Muscle of leg (tissue), 11 donors: ENCODE data around the gene CYP2U1. TPM values are rescaled to one million over a fixed set of nuclear protein-coding genes. Genes with fewer than 3 reads are reported as not detected.

Source experiments
- DNase-seq: peaks from one replicate; pipeline ENCODE4 v3.0.0; 2013
- H3K27ac ChIP-seq: one replicate; pipeline ENCODE4 v1.5.1; 2013; ENCODE audit warnings: mild to moderate bottlenecking, low read length, control low read depth
- H3K27me3 ChIP-seq: one replicate; pipeline ENCODE4 v1.6.1; 2013; ENCODE audit warnings: low read length; ENCODE audit not compliant: control insufficient read depth, insufficient read depth
- H3K36me3 ChIP-seq: one replicate; pipeline ENCODE4 v1.6.1; 2013; ENCODE audit warnings: low read length; ENCODE audit not compliant: control insufficient read depth, insufficient read depth
- H3K4me1 ChIP-seq: one replicate; pipeline ENCODE4 v1.6.1; 2013; ENCODE audit warnings: low read length; ENCODE audit not compliant: control insufficient read depth, insufficient read depth
- H3K4me3 ChIP-seq: one replicate; pipeline ENCODE4 v1.5.1; 2013; ENCODE audit warnings: low read length, control low read depth
- H3K9me3 ChIP-seq: replicated peaks from 2 replicates; pipeline ENCODE4 v1.6.1; 2013; ENCODE audit warnings: low read depth, low read length; ENCODE audit not compliant: control insufficient read depth
- WGBS: methylation state at CpG from one replicate; pipeline ENCODE4 v1.1.5; 2013; ENCODE audit warnings: missing lambda C conversion rate; ENCODE audit not compliant: insufficient coverage; 5-methylcytosine and 5-hydroxymethylcytosine counted together
- polyA plus RNA-seq, 8 donors: library from polyadenylated mRNA; unstranded; fragments of 120-200 nt; gene quantifications; one replicate each; pipeline versions ENCODE4 v1.2.1 to v1.2.3, GENCODE V29; 2013; ENCODE audit warnings: inconsistent platforms in 1 of 8, low replicate concordance in 1 of 8; ENCODE audit not compliant: insufficient read length in 8 of 8, insufficient read depth in 1 of 8
- total RNA-seq: library from RNA; stranded (reverse); fragments of 120-200 nt; gene quantifications from one replicate; pipeline ENCODE4 v1.2.4, GENCODE V29; 2013

The CYP2U1 gene
- total and polyA plus RNA-seq, 9 donors = 3.6 to 6.1 (median 4.1) TPM

DNA sequence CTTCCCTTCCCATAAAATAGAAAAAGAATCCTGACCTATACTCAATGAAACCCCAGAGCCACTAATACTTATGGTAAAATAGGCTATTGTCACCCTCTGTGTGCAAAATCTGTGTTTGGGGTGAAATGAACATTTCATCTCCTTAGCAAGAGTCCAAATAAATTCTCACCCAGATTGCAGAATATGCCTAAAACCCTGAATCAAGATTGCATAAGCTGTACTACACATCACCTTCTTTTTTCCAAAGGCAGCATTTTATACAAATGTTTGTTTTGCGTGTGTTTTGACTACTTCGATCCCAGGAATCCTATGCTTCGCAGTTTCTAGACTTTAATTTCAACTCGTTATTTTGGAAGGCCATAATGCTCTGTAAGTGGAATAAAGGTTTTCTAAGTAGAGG is 46.1 kb downstream of the CYP2U1 start:
- Histone ChIP-seq H3K4me1 (no peaks in the 10 kb centered on the region), H3K27ac (no peak overlapping the region), H3K4me3 (no peak overlapping the region), H3K9me3 (peaks cover 9% of the 10 kb centered on the region), H3K36me3 (no peaks in the 10 kb centered on the region), H3K27me3 (no peaks in the 10 kb centered on the region)
- DNase-seq = no peak
- 100% methylated on average over 1 of the region's 4 CpGs for WGBS

DNA sequence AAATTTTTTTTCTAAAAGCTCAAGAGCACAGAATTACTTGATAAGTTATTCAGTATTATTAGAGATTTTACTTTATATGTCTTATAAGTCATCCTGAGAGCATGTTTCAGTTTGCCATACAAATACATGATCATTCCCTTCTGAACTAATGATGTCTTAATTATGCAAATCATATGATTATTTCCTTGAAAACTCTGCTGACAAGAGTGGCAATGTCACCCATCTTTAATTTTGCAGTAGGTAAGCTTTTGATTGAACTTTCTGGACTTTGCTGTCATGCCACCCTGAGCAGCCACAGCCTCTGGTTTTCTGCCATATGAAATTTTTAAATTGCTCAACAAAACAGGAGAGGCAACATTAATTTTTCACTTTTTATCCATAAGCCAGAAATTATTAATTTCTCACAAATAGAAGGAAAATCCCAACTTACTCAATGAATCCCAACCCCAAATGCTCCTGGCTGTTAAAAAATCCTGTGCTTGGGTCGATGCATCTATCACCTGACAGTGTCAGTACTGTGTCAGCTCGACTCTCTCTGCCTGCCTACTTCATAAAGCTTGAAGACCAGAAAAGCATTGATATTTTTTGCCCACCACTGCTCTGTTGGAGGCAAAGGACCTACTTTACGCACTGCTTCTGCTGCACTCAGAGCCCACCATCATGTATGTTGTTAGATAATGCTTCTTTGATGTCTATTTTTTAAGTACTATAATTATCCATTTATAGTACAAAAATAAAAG is 46.8 kb downstream of the CYP2U1 start:
- no peaks in the 10 kb centered on the region for H3K36me3 ChIP-seq
- no peaks in the 10 kb centered on the region for H3K4me1 ChIP-seq
- 80% methylated on average over 1 of the region's 3 CpGs for WGBS
- no peaks in the 10 kb centered on the region for H3K27me3 ChIP-seq
- peaks cover 9% of the 10 kb centered on the region for H3K9me3 ChIP-seq
- DNase-seq = no peak
- H3K27ac ChIP-seq = no peak overlapping the region
- no peak overlapping the region for H3K4me3 ChIP-seq

GRCh38 chr4:107978716-107979451 is 47.5 kb downstream of the CYP2U1 start:
- H3K27me3 ChIP-seq = no peaks in the 10 kb centered on the region
- no peak for DNase-seq
- WGBS = 100% methylated on average over 1 of the region's 2 CpGs
- H3K27ac ChIP-seq = no peak overlapping the region
- H3K36me3 ChIP-seq = no peaks in the 10 kb centered on the region
- no peak overlapping the region for H3K4me3 ChIP-seq
- peaks cover 9% of the 10 kb centered on the region for H3K9me3 ChIP-seq
- H3K4me1 ChIP-seq = no peaks in the 10 kb centered on the region

DNA sequence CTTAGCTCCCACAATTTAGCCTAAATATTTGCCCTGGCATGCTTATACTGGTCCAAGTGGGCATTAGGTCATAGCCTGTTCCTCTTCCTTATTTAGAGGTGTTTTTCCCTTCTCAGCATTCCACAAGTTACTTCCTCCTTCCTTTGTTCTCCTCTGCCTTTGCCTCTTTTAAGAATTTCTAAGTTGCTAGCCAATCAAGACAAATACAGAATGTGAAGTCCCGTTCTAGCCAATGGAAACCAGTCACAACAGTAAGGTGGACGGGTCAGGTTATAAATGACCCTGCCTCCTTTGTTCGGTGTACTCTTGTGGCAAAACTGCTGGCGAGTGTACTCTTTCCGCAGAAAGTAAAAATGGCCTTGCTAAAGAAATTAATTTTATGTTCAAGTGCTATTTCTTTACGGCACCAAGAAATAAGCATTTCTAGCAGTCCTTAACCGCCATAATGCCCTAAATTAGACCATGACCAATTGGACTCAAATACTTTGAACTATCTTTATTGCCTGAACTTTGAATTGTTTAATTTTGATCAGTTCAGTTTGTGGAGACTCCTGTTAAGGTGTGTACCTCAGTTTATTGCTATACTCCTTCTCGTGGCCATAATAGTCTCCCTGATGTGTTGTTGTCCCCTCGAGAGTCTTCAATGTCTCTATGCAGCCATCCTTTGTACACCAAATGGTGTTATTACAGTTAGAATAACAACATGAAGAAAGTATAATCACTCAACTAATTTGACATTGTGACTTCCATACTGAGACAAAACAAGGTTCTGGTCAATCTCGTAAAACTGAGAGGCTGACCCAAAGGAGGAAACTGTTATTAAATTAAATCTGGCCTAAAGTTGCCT is 56.8 kb downstream of the CYP2U1 start:
- H3K27ac ChIP-seq = no peak overlapping the region

GRCh38 chr4:107988763-107989035 is 57.4 kb downstream of the CYP2U1 start:
- Histone ChIP-seq H3K4me1 (peaks cover 8% of the 10 kb centered on the region), H3K27ac (no peak overlapping the region)

More for the DNA sequence above, 56.8 kb downstream of the CYP2U1 start:
- H3K4me1 ChIP-seq = peaks cover 8% of the 10 kb centered on the region
- H3K9me3 ChIP-seq = no peaks in the 10 kb centered on the region
- 89% methylated on average over 3 of the region's 10 CpGs for WGBS
- H3K27me3 ChIP-seq = no peaks in the 10 kb centered on the region
- no peak for DNase-seq
- no peaks in the 10 kb centered on the region for H3K36me3 ChIP-seq
- H3K4me3 ChIP-seq = no peak overlapping the region

DNA sequence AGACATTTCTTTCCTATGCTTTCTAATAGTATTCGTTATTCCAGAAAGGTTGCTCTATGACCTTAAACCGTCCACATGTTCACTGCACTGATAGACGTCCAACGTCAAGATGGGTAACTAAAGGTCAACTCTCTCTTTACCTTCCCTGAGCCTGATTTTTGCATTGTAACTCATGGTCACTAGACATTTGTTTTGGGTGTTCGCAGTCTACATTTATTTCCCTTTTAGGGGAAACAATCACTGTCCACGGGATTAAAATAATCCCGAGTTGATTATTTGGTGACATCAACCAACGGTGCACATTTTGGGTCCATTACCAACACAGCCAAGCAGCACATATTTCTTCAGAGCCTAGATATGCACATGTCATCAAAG is 57.8 kb downstream of the CYP2U1 start:
- H3K27me3 ChIP-seq = no peaks in the 10 kb centered on the region
- no peak for DNase-seq
- WGBS = 27% methylated on average over 4 of the region's 8 CpGs
- H3K36me3 ChIP-seq = no peaks in the 10 kb centered on the region
- H3K4me1 ChIP-seq = peaks cover 8% of the 10 kb centered on the region
- H3K27ac ChIP-seq = peak overlapping the region; percentile 84
- peak overlapping the region; percentile 84 for H3K4me3 ChIP-seq
- no peaks in the 10 kb centered on the region for H3K9me3 ChIP-seq

More at GRCh38 chr4:107988763-107989035, 57.4 kb downstream of the CYP2U1 start:
- no CpG with 5 or more reads among the region's 5 CpGs for WGBS
- no peak for DNase-seq
- no peak overlapping the region for H3K4me3 ChIP-seq
- H3K9me3 ChIP-seq = no peaks in the 10 kb centered on the region
- H3K27me3 ChIP-seq = no peaks in the 10 kb centered on the region
- H3K36me3 ChIP-seq = no peaks in the 10 kb centered on the region

- Histone ChIP-seq H3K4me3 (peak within 1 kb of the TSS; percentile 84), H3K27me3 (no peaks in the 10 kb centered on the region), H3K36me3 (no peaks in the 10 kb centered on the region), H3K9me3 (no peaks in the 10 kb centered on the region), H3K4me1 (peaks cover 10% of the 10 kb centered on the region), H3K27ac (peak within 1 kb of the TSS; percentile 84)
- DNase-seq = peak; percentile 97
- WGBS = under 1% methylated on average over 76 of the region's 78 CpGs
These were observed 58.4 kb downstream of the CYP2U1 start, which contains the start of gene HADH for GRCh38 chr4:107989537-107990386. HADH (plus strand) TSS chr4:107989889; CDS start chr4:107989933, 44 bp downstream.

DNA sequence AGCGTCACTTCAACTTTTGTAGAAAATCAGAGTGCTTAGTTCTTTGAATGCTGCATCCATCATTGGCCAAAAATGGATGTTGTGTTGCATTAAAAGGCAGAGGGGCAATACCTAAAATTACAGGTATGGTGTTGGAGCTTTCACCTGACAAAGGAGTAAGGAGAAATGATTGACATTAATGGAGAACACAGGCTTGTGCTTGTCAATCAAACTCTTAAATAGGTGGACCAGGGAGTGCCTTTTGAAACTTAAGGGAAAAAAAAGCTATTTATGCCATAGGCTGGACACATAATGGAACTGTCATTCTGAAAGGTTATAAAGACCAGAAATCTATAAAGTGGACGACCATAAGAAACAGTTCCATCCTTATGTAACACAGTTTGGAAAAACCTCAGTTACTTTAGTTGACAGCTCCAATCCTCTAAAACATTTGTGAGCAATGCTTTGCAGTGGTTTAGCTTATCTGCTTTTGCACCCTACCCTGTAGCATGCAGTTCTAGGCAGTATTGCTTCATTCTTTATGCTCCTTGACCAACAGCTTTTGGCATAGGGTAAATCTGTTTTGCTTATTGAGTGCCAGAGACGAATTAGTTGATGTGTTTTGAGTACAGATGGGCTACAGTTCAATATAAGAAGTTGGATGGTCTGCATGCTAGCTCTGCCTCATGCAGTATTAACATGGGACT is 60.7 kb downstream of the CYP2U1 start:
- no peaks in the 10 kb centered on the region for H3K27me3 ChIP-seq
- no peak overlapping the region for H3K4me3 ChIP-seq
- H3K4me1 ChIP-seq = peaks cover 17% of the 10 kb centered on the region
- 42% methylated on average over 3 of the region's 3 CpGs for WGBS
- peaks cover 2% of the 10 kb centered on the region for H3K36me3 ChIP-seq
- no peaks in the 10 kb centered on the region for H3K9me3 ChIP-seq
- DNase-seq = no peak
- H3K27ac ChIP-seq = no peak overlapping the region

GRCh38 chr4:107993969-107994368 is 62.6 kb downstream of the CYP2U1 start:
- no peaks in the 10 kb centered on the region for H3K27me3 ChIP-seq
- H3K4me1 ChIP-seq = peaks cover 27% of the 10 kb centered on the region
- DNase-seq = no peak
- 50% methylated on average over 1 of the region's 3 CpGs for WGBS
- no peaks in the 10 kb centered on the region for H3K9me3 ChIP-seq
- no peak overlapping the region for H3K4me3 ChIP-seq
- H3K36me3 ChIP-seq = peaks cover 2% of the 10 kb centered on the region
- H3K27ac ChIP-seq = no peak overlapping the region
